Mucosa of stomach (tissue), 1 donor: ENCODE results near the gene CWF19L2.

Source experiments
- H3K27me3 ChIP-seq: one replicate; pipeline ENCODE4 v1.7.0; 2013; ENCODE audit warnings: mild to moderate bottlenecking, low read length; ENCODE audit not compliant: control insufficient read depth, insufficient read depth
- H3K36me3 ChIP-seq: one replicate; pipeline ENCODE4 v1.7.0; 2013; ENCODE audit warnings: low read length; ENCODE audit not compliant: control insufficient read depth, insufficient read depth
- H3K4me1 ChIP-seq: one replicate; pipeline ENCODE4 v1.7.0; 2013; ENCODE audit warnings: mild to moderate bottlenecking, low read length; ENCODE audit not compliant: control insufficient read depth, insufficient read depth
- H3K4me3 ChIP-seq: one replicate; pipeline ENCODE4 v1.7.0; 2013; ENCODE audit warnings: low read length
- H3K9ac ChIP-seq: one replicate; pipeline ENCODE4 v1.7.0; 2013; ENCODE audit warnings: mild to moderate bottlenecking, low read length, moderate library complexity
- H3K9me3 ChIP-seq: one replicate; pipeline ENCODE4 v1.7.0; 2013; ENCODE audit warnings: mild to moderate bottlenecking, low read length, moderate library complexity; ENCODE audit not compliant: control insufficient read depth
- donor health status: Pancreatic carcinoma.

CWF19L2 gene

DNA sequence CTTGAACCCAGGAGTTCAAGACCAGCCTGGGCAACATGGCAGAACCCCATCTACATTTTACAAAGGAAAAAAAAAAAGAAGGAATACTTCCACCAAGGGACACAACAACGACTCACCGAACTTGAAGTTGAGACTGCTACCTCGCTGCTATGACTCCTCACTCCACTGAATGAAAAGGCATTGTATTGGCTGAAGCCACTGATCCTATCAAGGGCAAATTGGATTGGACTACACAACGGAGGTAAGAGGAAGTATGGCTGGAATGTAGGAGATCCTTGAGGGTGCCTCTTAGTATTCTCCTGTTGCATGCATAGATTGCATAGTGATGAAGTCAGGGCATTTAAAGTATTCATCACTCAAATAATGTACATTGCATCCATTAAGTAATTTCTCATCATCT lies 97.9 kb downstream of the CWF19L2 start:
- Histone ChIP-seq H3K9me3 (no peaks in the 10 kb centered on the region), H3K4me3 (no peak overlapping the region), H3K27me3 (no peaks in the 10 kb centered on the region), H3K4me1 (no peaks in the 10 kb centered on the region), H3K36me3 (no peaks in the 10 kb centered on the region), H3K9ac (no peak overlapping the region)

DNA sequence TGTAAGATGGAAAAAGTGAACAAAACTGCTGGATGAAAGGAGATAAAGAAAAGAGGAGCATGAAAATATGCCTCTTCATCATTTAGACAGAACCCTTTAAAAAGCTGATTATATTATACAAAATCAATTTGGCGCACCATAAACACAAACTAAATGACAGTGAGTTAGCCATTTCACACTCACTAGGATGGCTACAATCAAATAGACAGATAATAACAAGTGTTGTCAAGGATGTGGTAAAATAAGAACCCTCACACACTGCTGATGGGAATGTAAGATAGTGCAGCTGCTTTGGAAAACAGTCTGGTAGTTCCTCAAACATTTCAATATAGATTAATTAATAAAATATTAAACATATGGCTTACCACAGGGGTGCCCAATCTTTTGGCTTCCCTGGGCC lies 99.7 kb downstream of the CWF19L2 start:
- Histone ChIP-seq H3K9ac (no peak overlapping the region), H3K4me1 (no peaks in the 10 kb centered on the region), H3K27me3 (no peaks in the 10 kb centered on the region), H3K36me3 (no peaks in the 10 kb centered on the region), H3K4me3 (no peak overlapping the region), H3K9me3 (no peaks in the 10 kb centered on the region)

DNA sequence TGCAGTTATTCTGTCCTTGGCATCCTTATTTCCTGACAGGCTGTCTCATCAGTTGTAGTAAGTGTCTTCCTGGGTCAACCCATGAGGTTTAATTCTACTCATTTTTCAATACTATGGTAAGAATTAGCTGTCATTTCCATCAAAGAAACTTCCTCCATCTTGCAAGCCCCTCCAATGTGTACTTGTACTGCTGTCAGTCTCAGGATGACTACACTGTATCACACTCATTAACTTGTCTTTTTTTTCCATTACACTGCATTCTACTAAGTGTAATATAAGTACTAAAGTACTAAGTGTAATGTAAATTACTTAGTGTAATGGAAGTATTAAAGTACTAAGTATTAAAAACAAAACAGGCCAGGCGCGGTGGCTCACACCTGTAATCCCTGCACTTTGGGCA lies 102.8 kb downstream of the CWF19L2 start:
- no peaks in the 10 kb centered on the region for H3K36me3 ChIP-seq
- H3K9me3 ChIP-seq, result no peaks in the 10 kb centered on the region
- H3K9ac ChIP-seq, result no peak overlapping the region
- no peak overlapping the region for H3K4me3 ChIP-seq
- no peaks in the 10 kb centered on the region for H3K27me3 ChIP-seq
- no peaks in the 10 kb centered on the region for H3K4me1 ChIP-seq

DNA sequence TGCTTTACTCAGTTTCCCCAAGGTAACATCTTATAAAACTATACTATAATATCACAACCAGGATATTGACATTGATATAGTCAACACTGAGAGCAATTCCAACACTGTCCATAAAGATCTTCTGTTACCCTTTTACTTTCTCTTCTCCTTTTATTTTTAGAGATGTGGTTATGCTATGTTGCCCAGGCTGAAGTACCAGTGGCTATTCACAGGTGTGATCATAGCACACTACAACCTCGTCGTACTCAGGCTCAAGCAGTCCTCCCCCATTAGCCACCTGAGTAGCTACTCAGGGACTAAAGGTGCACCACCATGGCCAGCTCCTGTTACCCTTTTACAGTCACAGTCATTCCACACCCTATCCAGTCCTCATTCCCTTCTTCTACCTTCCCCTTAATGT lies 119.7 kb downstream of the CWF19L2 start:
- Histone ChIP-seq H3K27me3 (no peaks in the 10 kb centered on the region), H3K36me3 (no peaks in the 10 kb centered on the region), H3K4me3 (no peak overlapping the region), H3K9ac (no peak overlapping the region), H3K9me3 (no peaks in the 10 kb centered on the region), H3K4me1 (no peaks in the 10 kb centered on the region)

DNA sequence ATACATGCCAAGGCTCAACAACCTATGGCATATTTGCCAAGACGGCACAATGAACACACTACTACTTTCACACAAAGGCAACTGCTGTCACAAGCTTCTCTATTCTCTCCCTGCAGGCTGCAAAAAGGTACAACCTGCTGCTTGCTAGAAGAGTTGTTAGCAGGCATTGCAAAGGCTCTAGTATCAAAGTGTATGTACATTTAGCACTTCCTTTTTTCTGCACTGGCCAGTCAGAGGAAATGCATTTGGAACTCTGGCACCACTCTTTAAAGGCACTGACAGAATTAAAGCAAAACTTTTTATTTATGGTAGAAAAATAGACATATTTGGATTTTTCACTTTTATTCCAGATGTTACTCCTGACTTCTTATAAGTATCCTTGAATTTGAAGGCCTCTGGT lies 125.9 kb downstream of the CWF19L2 start:
- Histone ChIP-seq H3K27me3 (no peaks in the 10 kb centered on the region), H3K9me3 (no peaks in the 10 kb centered on the region), H3K9ac (no peak overlapping the region), H3K36me3 (no peaks in the 10 kb centered on the region), H3K4me1 (no peaks in the 10 kb centered on the region), H3K4me3 (no peak overlapping the region)

DNA sequence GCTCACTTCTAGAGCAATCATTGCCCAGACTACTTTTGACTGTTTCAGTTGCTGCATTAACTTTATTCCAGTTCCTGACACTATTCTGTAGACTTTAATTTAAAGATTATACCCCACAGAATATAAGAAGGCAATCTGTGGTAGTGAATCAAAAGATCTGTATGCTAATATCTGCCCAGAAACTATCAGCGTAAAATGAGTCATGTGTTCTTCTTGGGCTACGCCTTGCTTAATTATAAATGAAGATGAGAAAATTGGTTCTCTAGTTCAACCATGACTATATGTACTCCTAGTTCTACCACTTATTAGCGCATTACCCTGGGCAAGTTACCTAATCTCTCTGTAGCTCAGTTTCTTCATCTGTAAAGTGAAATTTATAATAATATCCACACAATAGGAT lies 128.5 kb downstream of the CWF19L2 start:
- no peaks in the 10 kb centered on the region for H3K27me3 ChIP-seq
- no peaks in the 10 kb centered on the region for H3K9me3 ChIP-seq
- H3K9ac ChIP-seq, result no peak overlapping the region
- no peaks in the 10 kb centered on the region for H3K36me3 ChIP-seq
- H3K4me3 ChIP-seq, result no peak overlapping the region
- H3K4me1 ChIP-seq, result no peaks in the 10 kb centered on the region

DNA sequence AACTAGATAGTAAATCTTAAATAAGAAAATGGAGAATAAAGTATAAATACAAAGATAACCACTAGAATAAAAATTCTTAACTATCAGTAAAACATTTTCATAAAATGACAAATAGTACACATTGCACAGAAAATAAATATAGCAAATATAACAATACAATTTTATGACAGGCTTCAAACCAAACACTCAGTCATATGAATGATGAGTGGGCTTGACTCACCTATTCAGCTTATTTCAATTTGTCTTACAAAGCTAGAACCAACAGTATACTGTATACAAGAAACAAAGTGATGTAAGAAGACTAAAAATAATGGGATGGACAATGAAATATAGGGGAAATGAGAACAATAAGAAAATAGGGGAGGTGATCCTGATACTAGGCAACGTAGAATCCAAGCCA lies 141.2 kb downstream of the CWF19L2 start:
- H3K4me3 ChIP-seq, result no peak overlapping the region
- H3K27me3 ChIP-seq, result no peaks in the 10 kb centered on the region
- H3K9me3 ChIP-seq, result no peaks in the 10 kb centered on the region
- H3K9ac ChIP-seq, result no peak overlapping the region
- no peaks in the 10 kb centered on the region for H3K36me3 ChIP-seq
- no peaks in the 10 kb centered on the region for H3K4me1 ChIP-seq

DNA sequence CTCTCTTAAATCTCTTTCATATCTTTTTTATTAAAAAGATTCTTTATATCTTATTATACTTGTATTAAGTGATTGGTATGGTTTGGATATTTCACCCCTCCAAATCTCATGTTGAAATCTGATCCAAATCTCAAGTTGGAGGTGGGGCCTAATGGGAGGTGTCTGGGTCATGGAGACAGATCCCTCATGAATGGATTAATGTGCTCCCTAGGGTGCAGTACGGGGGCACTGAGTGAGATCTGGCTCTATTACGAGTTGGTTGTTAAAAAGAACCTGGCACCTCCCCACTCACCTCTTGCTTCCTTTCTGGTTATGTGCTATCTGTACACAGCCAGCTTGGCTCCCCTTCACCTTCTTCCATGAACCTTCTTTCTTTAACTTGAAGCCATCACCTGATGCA lies 149.6 kb downstream of the CWF19L2 start:
- H3K4me3 ChIP-seq, result no peak overlapping the region
- no peaks in the 10 kb centered on the region for H3K36me3 ChIP-seq
- H3K27me3 ChIP-seq, result no peaks in the 10 kb centered on the region
- no peaks in the 10 kb centered on the region for H3K4me1 ChIP-seq
- no peak overlapping the region for H3K9ac ChIP-seq
- no peaks in the 10 kb centered on the region for H3K9me3 ChIP-seq

DNA sequence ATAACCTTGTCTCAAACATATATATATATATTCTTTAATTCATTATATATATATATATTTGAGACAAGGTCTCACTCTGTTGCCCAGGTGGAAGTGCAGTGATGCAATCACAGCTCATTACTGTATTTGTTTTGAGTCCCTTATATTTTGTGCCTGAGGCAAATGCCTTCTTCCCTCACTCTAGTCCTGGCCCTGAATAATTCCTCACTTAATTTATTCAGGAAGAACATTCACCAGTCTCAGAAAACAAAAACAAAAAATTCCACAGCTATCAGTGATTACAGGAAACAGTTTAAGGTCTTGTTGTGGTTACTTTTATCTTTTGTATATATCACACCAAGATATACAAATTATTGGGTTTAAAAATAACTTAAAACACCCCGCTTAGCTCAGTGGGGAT lies 155.7 kb downstream of the CWF19L2 start:
- no peaks in the 10 kb centered on the region for H3K4me1 ChIP-seq
- H3K36me3 ChIP-seq, result no peaks in the 10 kb centered on the region
- no peaks in the 10 kb centered on the region for H3K27me3 ChIP-seq
- no peak overlapping the region for H3K9ac ChIP-seq
- no peaks in the 10 kb centered on the region for H3K9me3 ChIP-seq
- H3K4me3 ChIP-seq, result no peak overlapping the region

DNA sequence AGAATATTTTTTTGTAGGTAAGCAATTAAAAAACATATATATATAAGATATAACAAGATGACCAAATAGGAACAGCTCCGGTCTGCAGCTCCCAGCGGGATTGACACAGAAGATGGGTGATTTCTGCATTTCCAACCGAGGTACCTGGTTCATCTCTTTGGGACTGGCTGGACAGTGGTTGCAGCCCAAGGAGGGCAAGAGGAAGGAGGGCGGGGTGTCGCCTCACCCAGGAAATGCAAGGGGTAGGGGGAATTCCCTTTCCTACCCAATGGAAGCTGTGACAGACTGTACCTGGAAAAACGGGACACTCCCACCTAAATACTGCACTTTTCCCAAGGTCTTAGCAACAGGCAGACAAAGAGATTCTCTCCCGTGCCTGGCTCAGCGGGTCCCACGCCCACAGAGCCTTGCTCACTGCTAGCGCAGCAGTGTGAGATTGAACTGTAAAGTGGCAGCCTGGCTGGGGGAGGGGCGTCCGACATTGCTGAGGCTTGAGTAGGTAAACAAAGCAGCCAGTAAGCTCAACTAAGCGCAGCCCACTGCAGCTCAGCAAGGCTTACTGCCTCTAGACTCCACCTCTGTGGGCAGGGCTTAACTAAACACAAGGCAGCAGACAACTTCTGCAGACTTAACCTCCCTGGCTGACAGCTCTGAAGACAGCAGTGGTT lies 163.8 kb downstream of the CWF19L2 start:
- Histone ChIP-seq H3K4me3 (no peak overlapping the region), H3K9ac (no peak overlapping the region), H3K9me3 (no peaks in the 10 kb centered on the region), H3K27me3 (no peaks in the 10 kb centered on the region), H3K4me1 (no peaks in the 10 kb centered on the region), H3K36me3 (no peaks in the 10 kb centered on the region)

DNA sequence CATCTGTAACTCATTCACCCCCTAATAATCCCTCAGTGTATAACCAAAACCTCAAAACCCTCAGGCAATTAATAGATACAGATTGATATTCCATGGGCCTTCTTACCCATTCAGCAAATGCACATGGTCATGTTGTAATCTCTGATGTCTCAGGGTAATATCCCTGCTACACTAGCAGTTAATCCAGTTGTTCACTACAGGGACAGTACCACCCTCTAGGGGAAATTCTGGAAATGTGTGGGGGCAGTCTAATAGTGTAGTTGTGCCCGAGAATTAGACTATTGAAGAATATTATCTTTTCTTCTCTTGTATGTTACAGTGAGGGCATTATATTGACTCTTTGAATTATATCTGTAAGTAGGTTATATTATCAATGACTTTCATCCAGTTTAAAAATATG lies 175.4 kb downstream of the CWF19L2 start:
- Histone ChIP-seq H3K27me3 (no peaks in the 10 kb centered on the region), H3K4me3 (no peak overlapping the region), H3K9me3 (no peaks in the 10 kb centered on the region), H3K4me1 (no peaks in the 10 kb centered on the region), H3K9ac (no peak overlapping the region), H3K36me3 (no peaks in the 10 kb centered on the region)
